ENCODE measurements around the gene USP43. TPM values are rescaled to one million over a fixed set of nuclear protein-coding genes. Genes with fewer than 3 reads are reported as not detected.

Gene USP43
- polyA plus RNA-seq, 1 donor (not counting 4 experiments of a cell fraction or from before 2014, with no cell fraction given): 2.2 TPM

DNA sequence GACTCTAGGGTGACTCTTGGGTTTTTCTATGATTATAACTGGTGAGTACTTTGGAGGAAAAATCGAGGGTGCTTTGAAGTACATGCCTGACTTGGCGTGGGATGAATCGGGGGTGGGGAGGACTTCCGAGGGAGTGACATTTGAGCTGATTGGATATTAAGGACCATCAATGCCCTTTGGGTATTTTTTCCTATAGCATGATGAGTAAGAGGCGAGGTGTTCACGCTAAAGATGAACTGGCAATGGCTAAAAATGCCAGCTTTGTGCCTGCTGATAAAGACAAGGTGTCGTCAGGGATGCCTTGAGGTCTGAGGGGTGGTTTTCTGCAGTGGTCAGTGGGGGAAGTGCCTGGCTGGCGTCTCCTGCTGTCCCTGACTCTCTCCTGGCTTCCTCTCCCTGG, 25.3 kb downstream of the USP43 start:
- H3K36me3 ChIP-seq (ENCODE audit: control insufficient read depth in 2 of 2, extremely low read depth in 1 of 2, insufficient read depth in 2 of 2, low read length in 2 of 2): peaks cover 0 to 5% of the 10 kb centered on the region in 2 experiments
- H3K4me2 ChIP-seq (ENCODE audit: control insufficient read depth, extremely low read depth, insufficient read depth, low read depth, low read length): peak overlapping the region; percentile 9
- H4K20me1 ChIP-seq (ENCODE audit: control insufficient read depth, extremely low read depth, insufficient read depth, low read length): no peaks in the 10 kb centered on the region
- H3K27me3 ChIP-seq (ENCODE audit: control insufficient read depth, extremely low read depth, insufficient read depth, low read length): no peaks in the 10 kb centered on the region
- H3K4me1 ChIP-seq (ENCODE audit: control insufficient read depth, extremely low read depth, insufficient read depth, low read length): peaks cover 29% of the 10 kb centered on the region
- DNase-seq (ENCODE audit: low read depth, low spot score) (no peak), FAIRE-seq (peak; percentile 75)
- H3K4me3 ChIP-seq (ENCODE audit: control insufficient read depth in 2 of 3, extremely low read depth in 1 of 3, insufficient read depth in 2 of 3, low read depth in 1 of 3, low read length in 3 of 3): no peak overlapping the region
- H3K27ac ChIP-seq (ENCODE audit: control insufficient read depth, insufficient read depth, low read length): no peak overlapping the region
- H3K9ac ChIP-seq (ENCODE audit: control insufficient read depth, extremely low read depth, insufficient read depth, low read length): no peak overlapping the region
- dilution Hi-C loops (cut with MboI; ENCODE audit: extremely low pct_ligation_motif_present, low sequenced_read_pairs): no loop called here
- TF ChIP-seq, protein P1, sequence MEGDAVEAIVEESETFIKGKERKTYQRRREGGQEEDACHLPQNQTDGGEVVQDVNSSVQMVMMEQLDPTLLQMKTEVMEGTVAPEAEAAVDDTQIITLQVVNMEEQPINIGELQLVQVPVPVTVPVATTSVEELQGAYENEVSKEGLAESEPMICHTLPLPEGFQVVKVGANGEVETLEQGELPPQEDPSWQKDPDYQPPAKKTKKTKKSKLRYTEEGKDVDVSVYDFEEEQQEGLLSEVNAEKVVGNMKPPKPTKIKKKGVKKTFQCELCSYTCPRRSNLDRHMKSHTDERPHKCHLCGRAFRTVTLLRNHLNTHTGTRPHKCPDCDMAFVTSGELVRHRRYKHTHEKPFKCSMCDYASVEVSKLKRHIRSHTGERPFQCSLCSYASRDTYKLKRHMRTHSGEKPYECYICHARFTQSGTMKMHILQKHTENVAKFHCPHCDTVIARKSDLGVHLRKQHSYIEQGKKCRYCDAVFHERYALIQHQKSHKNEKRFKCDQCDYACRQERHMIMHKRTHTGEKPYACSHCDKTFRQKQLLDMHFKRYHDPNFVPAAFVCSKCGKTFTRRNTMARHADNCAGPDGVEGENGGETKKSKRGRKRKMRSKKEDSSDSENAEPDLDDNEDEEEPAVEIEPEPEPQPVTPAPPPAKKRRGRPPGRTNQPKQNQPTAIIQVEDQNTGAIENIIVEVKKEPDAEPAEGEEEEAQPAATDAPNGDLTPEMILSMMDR (optimal IDR thresholded peaks at IDR 0.05 in 1 of 3, IDR thresholded peaks at IDR 0.05 in 1 of 3, conservative IDR thresholded peaks at IDR 0.05 in 1 of 3; ENCODE audit: extremely low read depth in 1 of 3, insufficient read depth in 2 of 3, low read length in 3 of 3): no peak
- TF ChIP-seq EZH2 (IDR thresholded peaks at IDR 0.05; ENCODE audit: low read length): no peak
- peaks cover 2% of the 10 kb centered on the region for H3K9me1 ChIP-seq (ENCODE audit: control insufficient read depth, extremely low read depth, insufficient read depth, low read length)
- H2AFZ ChIP-seq (ENCODE audit: control insufficient read depth, low read length): no peak overlapping the region
- no peaks in the 10 kb centered on the region for H3K79me2 ChIP-seq (ENCODE audit: control insufficient read depth, insufficient read depth, low read length)
- no peaks in the 10 kb centered on the region for H3K9me3 ChIP-seq (ENCODE audit: control insufficient read depth, low read depth, low read length)

DNA sequence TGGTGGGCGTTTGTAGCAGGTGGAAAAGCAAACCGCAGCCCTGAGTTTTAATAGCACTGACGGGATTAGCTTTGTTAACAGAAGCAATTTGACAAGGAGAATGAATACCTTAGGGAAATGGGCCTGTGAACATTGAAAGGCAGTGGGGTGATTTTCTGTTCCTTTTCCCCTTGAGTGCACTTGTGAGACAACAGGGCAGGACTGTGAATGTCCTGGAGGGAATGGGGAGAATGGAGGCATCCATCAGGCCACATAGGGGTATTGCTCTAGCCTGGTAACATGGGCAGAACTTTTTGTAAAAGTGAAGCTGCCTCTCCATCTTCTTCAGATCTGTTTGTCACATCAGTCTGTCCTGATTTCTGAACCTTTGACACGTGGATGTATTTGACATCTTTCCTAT, 26.2 kb downstream of the USP43 start:
- Histone ChIP-seq H4K20me1 (ENCODE audit: control insufficient read depth, extremely low read depth, insufficient read depth, low read length) (no peaks in the 10 kb centered on the region), H3K4me1 (ENCODE audit: control insufficient read depth, extremely low read depth, insufficient read depth, low read length) (peaks cover 31% of the 10 kb centered on the region), H3K9me1 (ENCODE audit: control insufficient read depth, extremely low read depth, insufficient read depth, low read length) (peaks cover 2% of the 10 kb centered on the region), H3K4me3 (ENCODE audit: control insufficient read depth in 2 of 3, extremely low read depth in 1 of 3, insufficient read depth in 2 of 3, low read depth in 1 of 3, low read length in 3 of 3) (no peak overlapping the region), H2AFZ (ENCODE audit: control insufficient read depth, low read length) (no peak overlapping the region), H3K27me3 (ENCODE audit: control insufficient read depth, extremely low read depth, insufficient read depth, low read length) (no peaks in the 10 kb centered on the region), H3K9me3 (ENCODE audit: control insufficient read depth, low read depth, low read length) (no peaks in the 10 kb centered on the region), H3K27ac (ENCODE audit: control insufficient read depth, insufficient read depth, low read length) (no peak overlapping the region), H3K4me2 (ENCODE audit: control insufficient read depth, extremely low read depth, insufficient read depth, low read depth, low read length) (no peak overlapping the region), H3K79me2 (ENCODE audit: control insufficient read depth, insufficient read depth, low read length) (no peaks in the 10 kb centered on the region), H3K36me3 (ENCODE audit: control insufficient read depth in 2 of 2, extremely low read depth in 1 of 2, insufficient read depth in 2 of 2, low read length in 2 of 2) (peaks cover 0 to 5% of the 10 kb centered on the region in 2 experiments), H3K9ac (ENCODE audit: control insufficient read depth, extremely low read depth, insufficient read depth, low read length) (no peak overlapping the region)
- no peak for TF ChIP-seq EZH2 (IDR thresholded peaks at IDR 0.05; ENCODE audit: low read length)
- TF ChIP-seq, protein P1 (optimal IDR thresholded peaks at IDR 0.05 in 1 of 3, IDR thresholded peaks at IDR 0.05 in 1 of 3, conservative IDR thresholded peaks at IDR 0.05 in 1 of 3; ENCODE audit: extremely low read depth in 1 of 3, insufficient read depth in 2 of 3, low read length in 3 of 3): no peak
- dilution Hi-C loops (cut with MboI; ENCODE audit: extremely low pct_ligation_motif_present, low sequenced_read_pairs): no loop called here
- DNase-seq (ENCODE audit: low read depth, low spot score) (no peak), FAIRE-seq (peak; percentile 53)

Data from keratinocyte (primary cell).